Mesendoderm (in vitro differentiated cells): ENCODE results near the gene GPR160.

Experiments
- DNase-seq: peaks from one replicate; pipeline ENCODE4 v3.0.0; 2013
- H2AK5ac ChIP-seq: 2 replicates; pipeline ENCODE4 v1.6.1; 2013; ENCODE audit warnings: low read length, inconsistent platforms
- H2BK120ac ChIP-seq: 2 replicates; pipeline ENCODE4 v1.6.1; 2013; ENCODE audit warnings: low read depth, mild to moderate bottlenecking, low read length, moderate library complexity, mixed read lengths
- H2BK15ac ChIP-seq: replicated peaks from 2 replicates; pipeline ENCODE4 v1.6.1; 2013; ENCODE audit warnings: low read depth, mild to moderate bottlenecking, moderate library complexity
- H2BK5ac ChIP-seq: 2 replicates; pipeline ENCODE4 v1.6.1; 2013; ENCODE audit warnings: low read length, inconsistent platforms
- H3K18ac ChIP-seq: 2 replicates; pipeline ENCODE4 v1.6.1; 2013; ENCODE audit warnings: mild to moderate bottlenecking, low read length, mixed read lengths
- H3K23ac ChIP-seq: one replicate; pipeline ENCODE4 v1.6.1; 2013; ENCODE audit warnings: low read length
- H3K27ac ChIP-seq: 2 replicates; pipeline ENCODE4 v1.5.1; 2013; ENCODE audit warnings: low read depth, mild to moderate bottlenecking, inconsistent platforms, low read length, moderate library complexity
- H3K27me3 ChIP-seq: 2 replicates; pipeline ENCODE4 v1.6.1; 2013; ENCODE audit warnings: low read length, control low read depth, mild to moderate bottlenecking, inconsistent platforms; ENCODE audit not compliant: insufficient read depth, poor library complexity
- H3K36me3 ChIP-seq: 2 replicates; pipeline ENCODE4 v1.6.1; 2013; ENCODE audit warnings: low read length, inconsistent platforms; ENCODE audit not compliant: control insufficient read depth, insufficient read depth
- H3K4ac ChIP-seq: one replicate; pipeline ENCODE4 v1.6.1; 2013; ENCODE audit warnings: low read depth, mild to moderate bottlenecking, low read length, moderate library complexity
- H3K4me1 ChIP-seq: 2 replicates; pipeline ENCODE4 v1.6.1; 2013; ENCODE audit warnings: low read depth, low read length, inconsistent platforms; ENCODE audit not compliant: control insufficient read depth
- H3K4me2 ChIP-seq: 2 replicates; pipeline ENCODE4 v1.6.1; 2013; ENCODE audit warnings: low read length
- H3K4me3 ChIP-seq: 2 replicates; pipeline ENCODE4 v1.5.1; 2013; ENCODE audit warnings: mild to moderate bottlenecking, low read length
- H3K56ac ChIP-seq: one replicate; pipeline ENCODE4 v1.6.1; 2013; ENCODE audit warnings: low read length
- H3K79me1 ChIP-seq: 2 replicates; pipeline ENCODE4 v1.6.1; 2013; ENCODE audit warnings: low read length, inconsistent platforms
- H3K79me2 ChIP-seq: 2 replicates; pipeline ENCODE4 v1.6.1; 2013; ENCODE audit warnings: mild to moderate bottlenecking, low read length; ENCODE audit not compliant: control insufficient read depth, insufficient read depth
- H3K9ac ChIP-seq: 2 replicates; pipeline ENCODE4 v1.6.1; 2013; ENCODE audit warnings: low read length, inconsistent platforms
- H4K5ac ChIP-seq: one replicate; pipeline ENCODE4 v1.6.1; 2013; ENCODE audit warnings: low read length
- H4K8ac ChIP-seq: one replicate; pipeline ENCODE4 v1.6.1; 2013; ENCODE audit warnings: low read depth, mild to moderate bottlenecking, control low read depth, low read length, moderate library complexity
- WGBS: extraction: QIAGEN DNeasy Blood & Tissue Kit; methylation state at CpG from one replicate; pipeline ENCODE4 v1.1.7; 2013; ENCODE audit warnings: low lambda C conversion rate, missing lambda C conversion rate; ENCODE audit not compliant: insufficient coverage; ENCODE audit errors: extremely low coverage; 5-methylcytosine and 5-hydroxymethylcytosine counted together

Gene GPR160

GRCh38 chr3:170046269-170047132, 8.7 kb downstream of the GPR160 start:
- Histone ChIP-seq H3K4ac (no peak overlapping the region), H3K4me2 (no peak overlapping the region), H3K18ac (no peak overlapping the region), H3K9ac (no peak overlapping the region), H3K56ac (no peak overlapping the region), H4K8ac (no peak overlapping the region), H3K4me1 (no peaks in the 10 kb centered on the region), H2AK5ac (no peak overlapping the region), H3K36me3 (no peaks in the 10 kb centered on the region), H3K27me3 (no peaks in the 10 kb centered on the region), H3K23ac (no peak overlapping the region), H2BK120ac (no peak overlapping the region), H2BK15ac (no peak overlapping the region), H3K27ac (no peak overlapping the region), H2BK5ac (no peak overlapping the region), H3K4me3 (no peak overlapping the region), H3K79me2 (no peaks in the 10 kb centered on the region), H3K79me1 (no peaks in the 10 kb centered on the region), H4K5ac (no peak overlapping the region)
- WGBS: no CpG with 5 or more reads among the region's 5 CpGs
- DNase-seq: no peak

GRCh38 chr3:170047133-170047404, 9.3 kb downstream of the GPR160 start:
- no peak overlapping the region for H2AK5ac ChIP-seq
- H3K4me1 ChIP-seq: no peaks in the 10 kb centered on the region
- no peak overlapping the region for H2BK120ac ChIP-seq
- no peak overlapping the region for H4K5ac ChIP-seq
- H3K18ac ChIP-seq: no peak overlapping the region
- no peaks in the 10 kb centered on the region for H3K36me3 ChIP-seq
- no CpG with 5 or more reads among the region's 3 CpGs for WGBS
- H2BK5ac ChIP-seq: no peak overlapping the region
- H2BK15ac ChIP-seq: no peak overlapping the region
- no peak overlapping the region for H3K4ac ChIP-seq
- H3K27me3 ChIP-seq: no peaks in the 10 kb centered on the region
- H3K27ac ChIP-seq: no peak overlapping the region
- no peak for DNase-seq
- no peaks in the 10 kb centered on the region for H3K79me1 ChIP-seq
- no peak overlapping the region for H3K23ac ChIP-seq
- no peaks in the 10 kb centered on the region for H3K79me2 ChIP-seq
- no peak overlapping the region for H3K4me2 ChIP-seq
- H4K8ac ChIP-seq: no peak overlapping the region
- H3K9ac ChIP-seq: no peak overlapping the region
- no peak overlapping the region for H3K56ac ChIP-seq
- H3K4me3 ChIP-seq: no peak overlapping the region

- H3K4me1 ChIP-seq: no peaks in the 10 kb centered on the region
- no peaks in the 10 kb centered on the region for H3K27me3 ChIP-seq
- no peak overlapping the region for H2AK5ac ChIP-seq
- H3K27ac ChIP-seq: no peak overlapping the region
- H3K56ac ChIP-seq: no peak overlapping the region
- no peak overlapping the region for H2BK120ac ChIP-seq
- H3K79me1 ChIP-seq: no peaks in the 10 kb centered on the region
- no peaks in the 10 kb centered on the region for H3K79me2 ChIP-seq
- H2BK5ac ChIP-seq: no peak overlapping the region
- no peak overlapping the region for H3K23ac ChIP-seq
- H3K4ac ChIP-seq: no peak overlapping the region
- no CpG with 5 or more reads among the region's 10 CpGs for WGBS
- H4K8ac ChIP-seq: no peak overlapping the region
- H3K9ac ChIP-seq: no peak overlapping the region
- no peak overlapping the region for H3K4me2 ChIP-seq
- DNase-seq: no peak
- no peaks in the 10 kb centered on the region for H3K36me3 ChIP-seq
- H2BK15ac ChIP-seq: no peak overlapping the region
- no peak overlapping the region for H4K5ac ChIP-seq
- no peak overlapping the region for H3K18ac ChIP-seq
- no peak overlapping the region for H3K4me3 ChIP-seq
Observed at GRCh38 chr3:170049146-170050000, 11.6 kb downstream of the GPR160 start.

DNA sequence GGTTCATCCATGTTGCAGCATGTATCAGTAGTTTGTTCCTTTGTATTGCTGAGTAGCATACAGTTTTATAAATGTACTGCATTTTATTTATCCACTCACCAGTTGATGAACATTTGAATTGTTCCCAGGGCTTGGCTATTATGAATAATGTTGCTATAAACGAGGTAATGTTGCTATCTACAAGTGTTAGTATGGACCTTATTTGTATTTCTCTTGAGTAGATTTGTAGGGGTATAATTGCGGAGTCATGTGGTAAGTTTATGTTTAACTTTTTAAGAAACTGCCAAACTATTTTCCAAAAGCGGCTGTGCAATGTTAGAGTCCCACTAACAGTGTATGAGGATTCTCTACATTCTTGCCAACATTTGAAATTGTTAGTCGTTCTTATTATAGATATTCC, 13.0 kb downstream of the GPR160 start:
- DNase-seq: no peak
- Histone ChIP-seq H3K79me1 (no peaks in the 10 kb centered on the region), H3K4ac (no peak overlapping the region), H3K36me3 (no peaks in the 10 kb centered on the region), H3K18ac (no peak overlapping the region), H2BK120ac (no peak overlapping the region), H3K27ac (no peak overlapping the region), H3K4me1 (no peaks in the 10 kb centered on the region), H3K23ac (no peak overlapping the region), H2AK5ac (no peak overlapping the region), H3K56ac (no peak overlapping the region), H2BK5ac (no peak overlapping the region), H2BK15ac (no peak overlapping the region), H4K5ac (no peak overlapping the region), H3K27me3 (no peaks in the 10 kb centered on the region), H4K8ac (no peak overlapping the region), H3K9ac (no peak overlapping the region), H3K79me2 (no peaks in the 10 kb centered on the region), H3K4me3 (no peak overlapping the region), H3K4me2 (no peak overlapping the region)
- no CpG with 5 or more reads among the region's 4 CpGs for WGBS

DNA sequence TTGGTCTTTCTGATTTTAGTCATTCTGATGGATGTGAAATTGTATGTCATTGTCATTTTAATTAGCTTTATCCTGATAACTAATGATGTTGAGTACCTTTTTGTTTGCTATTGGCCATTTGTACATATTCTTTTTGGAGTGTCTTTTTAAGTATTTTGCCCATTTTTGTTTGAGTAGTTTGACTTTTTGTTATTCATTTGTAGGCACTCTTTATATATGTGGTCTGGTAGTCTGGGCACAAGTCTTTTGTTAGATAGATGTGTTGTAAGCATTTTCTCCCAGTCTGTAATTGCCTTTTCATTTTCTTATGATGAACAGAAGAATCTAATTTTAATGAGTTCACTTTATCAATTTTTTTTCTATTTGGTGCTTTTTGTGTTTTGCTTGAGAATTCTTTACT, 14.6 kb downstream of the GPR160 start:
- Histone ChIP-seq H3K23ac (no peak overlapping the region), H3K4me3 (no peak overlapping the region)

More for the DNA sequence above, 14.6 kb downstream of the GPR160 start:
- no peaks in the 10 kb centered on the region for H3K4me1 ChIP-seq
- no peak overlapping the region for H2BK5ac ChIP-seq
- no peak overlapping the region for H2BK120ac ChIP-seq
- H3K4ac ChIP-seq: no peak overlapping the region
- no peak overlapping the region for H3K56ac ChIP-seq
- H2BK15ac ChIP-seq: no peak overlapping the region
- no peak for DNase-seq
- no peaks in the 10 kb centered on the region for H3K36me3 ChIP-seq
- H3K79me2 ChIP-seq: no peaks in the 10 kb centered on the region
- H3K27ac ChIP-seq: no peak overlapping the region
- no peak overlapping the region for H4K8ac ChIP-seq
- H2AK5ac ChIP-seq: no peak overlapping the region
- no peak overlapping the region for H3K9ac ChIP-seq
- H4K5ac ChIP-seq: no peak overlapping the region
- H3K79me1 ChIP-seq: no peaks in the 10 kb centered on the region
- no peak overlapping the region for H3K18ac ChIP-seq
- no peaks in the 10 kb centered on the region for H3K27me3 ChIP-seq
- no peak overlapping the region for H3K4me2 ChIP-seq
